Suprapubic skin (tissue), 4 donors: ENCODE data around the gene ZSCAN29.

ENCODE experiments used
- CTCF ChIP-seq, 2 donors: fragments of 200-600 bp in 1 of 2; fragments of 450-650 bp in 1 of 2; sonication (generic) in 1 of 2; IDR thresholded peaks; one replicate each; pipeline ENCODE4 v1.5.1; 2016 to 2019; ENCODE audit warnings: antibody characterized with exemption in 2 of 2, mild to moderate bottlenecking in 1 of 2, moderate library complexity in 1 of 2
- EP300 ChIP-seq: sonication (generic); formaldehyde crosslinking; IDR thresholded peaks from one replicate; pipeline ENCODE4 v1.6.1; 2017; ENCODE audit warnings: antibody characterized with exemption
- POLR2AphosphoS5 ChIP-seq, 3 donors: sonication (generic); formaldehyde crosslinking; IDR thresholded peaks; one replicate each; pipeline ENCODE4 v1.6.1; 2017; ENCODE audit warnings: antibody characterized with exemption in 3 of 3

GRCh38 chr15:43402255-43402654 is 31.4 kb upstream of the ZSCAN29 start:
- TF ChIP-seq CTCF (IDR thresholded peaks at IDR 0.05) (no peak), EP300 (no peak), POLR2AphosphoS5 (IDR thresholded peaks at IDR 0.05) (no peak)
